Caco-2 (cell line): Measurements from ENCODE around the gene SLC19A1. TPM values are rescaled to one million over a fixed set of nuclear protein-coding genes. Genes with fewer than 3 reads are reported as not detected.

Source experiments
- BruUV-seq: library from RNA; stranded (reverse); fragments of 400-500 nt; replicated peaks from 2 replicates; lab custom pipeline; 2021; lab: Mats Ljungman, UMichigan
- CTCF ChIA-PET: fragments of 300-600 bp; sonication (Branson Sonifier 250); formaldehyde crosslinking; loops from one replicate; lab custom pipeline; 2022; ENCODE audit warnings: antibody characterized with exemption; lab: Charles Lee
- POLR2A ChIA-PET: fragments of 300-600 bp; sonication (Branson Sonifier 250); formaldehyde crosslinking; loops from one replicate; lab custom pipeline; 2022; ENCODE audit warnings: antibody characterized with exemption; lab: Charles Lee
- DNase-seq, 2 experiments: peaks; one replicate each; pipeline versions ENCODE4 v3.0.0 to v3.0.0-alpha.2; 2020 to 2022
- H3K27me3 ChIP-seq: replicated peaks from 2 replicates; pipeline ENCODE4 v1.6.0; 2011; ENCODE audit warnings: low read length; ENCODE audit not compliant: control insufficient read depth, insufficient read depth
- H3K36me3 ChIP-seq: 2 replicates; pipeline ENCODE4 v1.5.1; 2011; ENCODE audit warnings: low read length; ENCODE audit not compliant: control insufficient read depth, insufficient read depth
- H3K4me1 ChIP-seq: fragments of 250-450 bp; sonication (Bioruptor Pico); 2 replicates; pipeline ENCODE4 v1.5.1; 2020; ENCODE audit warnings: mild to moderate bottlenecking
- H3K4me3 ChIP-seq: 2 replicates; pipeline ENCODE4 v1.5.1; 2011; ENCODE audit warnings: low read depth, mild to moderate bottlenecking, control low read depth, low read length
- H3K9me3 ChIP-seq: fragments of 250-450 bp; sonication (Bioruptor Pico); 2 replicates; pipeline ENCODE4 v1.5.1; 2020; ENCODE audit warnings: mild to moderate bottlenecking, moderate library complexity
- H3K27ac Mint-ChIP-seq: one replicate; pipeline ENCODE4 v1.8.0; 2022; ENCODE audit warnings: mixed read lengths; ENCODE audit not compliant: unreplicated experiment
- H3K27me3 Mint-ChIP-seq: one replicate; pipeline ENCODE4 v1.8.0; 2022; ENCODE audit warnings: mixed read lengths; ENCODE audit not compliant: insufficient read depth, unreplicated experiment
- H3K36me3 Mint-ChIP-seq: one replicate; pipeline ENCODE4 v1.8.0; 2022; ENCODE audit warnings: mild to moderate bottlenecking, mixed read lengths; ENCODE audit not compliant: insufficient read depth, unreplicated experiment
- H3K4me1 Mint-ChIP-seq: one replicate; pipeline ENCODE4 v1.8.0; 2022; ENCODE audit warnings: low read depth, mixed read lengths; ENCODE audit not compliant: unreplicated experiment
- H3K4me3 Mint-ChIP-seq: one replicate; pipeline ENCODE4 v1.8.0; 2022; ENCODE audit warnings: mild to moderate bottlenecking, moderate library complexity, mixed read lengths; ENCODE audit not compliant: unreplicated experiment
- H3K9me3 Mint-ChIP-seq: one replicate; pipeline ENCODE4 v1.8.0; 2022; ENCODE audit warnings: mixed read lengths; ENCODE audit not compliant: unreplicated experiment
- CTCF ChIP-seq, 2 experiments: fragments of 200-600 bp in 1 of 2; IDR thresholded peaks; 1 replicate in 1 of 2; 2 replicates in 1 of 2; pipeline versions ENCODE4 v1.5.1 to v1.8.0; 2011 to 2022; ENCODE audit warnings: antibody characterized with exemption in 1 of 2, control low read depth in 1 of 2, inconsistent platforms in 1 of 2, low read depth in 1 of 2, low read length in 1 of 2, mild to moderate bottlenecking in 1 of 2, moderate library complexity in 1 of 2; ENCODE audit not compliant: insufficient read depth in 1 of 2, severe bottlenecking in 1 of 2, unreplicated experiment in 1 of 2
- intact Hi-C: fragments of 100-400 bp; cut with micrococcal nuclease; formaldehyde crosslinking; loops from one replicate; pipeline ENCODE4 v1.10.0; 2022; ENCODE audit not compliant: unreplicated experiment
- total RNA-seq: library from RNA; stranded (reverse); gene quantifications from 2 replicates; pipeline ENCODE4 v1.2.3, GENCODE V29; 2022

SLC19A1 gene
- total RNA-seq, 1 experiment from 2014 or later: 45.4 TPM

- Histone ChIP-seq H3K9me3 (no peaks in the 10 kb centered on the region), H3K4me1 (no peaks in the 10 kb centered on the region), H3K4me3 (no peak overlapping the region), H3K27me3 (no peaks in the 10 kb centered on the region), H3K36me3 (peaks cover 6% of the 10 kb centered on the region)
- Mint-ChIP-seq H3K27ac (no peak overlapping the region), H3K9me3 (no peaks in the 10 kb centered on the region), H3K36me3 (peaks cover 60% of the 10 kb centered on the region), H3K4me1 (no peaks in the 10 kb centered on the region), H3K27me3 (no peaks in the 10 kb centered on the region), H3K4me3 (no peak overlapping the region)
- intact Hi-C loops: no loop called here
- CTCF ChIA-PET: no interaction called here
- BruUV-seq: no TSS peak
- no peak for TF ChIP-seq CTCF (IDR thresholded peaks at IDR 0.05; ENCODE audit: insufficient read depth in 1 of 2, low read depth in 1 of 2, low read length in 1 of 2, severe bottlenecking in 1 of 2, unreplicated experiment in 1 of 2)
- DNase-seq: no peak
- POLR2A ChIA-PET: no interaction called here
Observed at GRCh38 chr21:45492765-45493164, 49.5 kb downstream of the SLC19A1 start.

- Mint-ChIP-seq H3K9me3 (no peaks in the 10 kb centered on the region), H3K4me3 (no peak overlapping the region), H3K36me3 (peaks cover 59% of the 10 kb centered on the region), H3K27ac (peak overlapping the region; percentile 79), H3K4me1 (no peaks in the 10 kb centered on the region), H3K27me3 (no peaks in the 10 kb centered on the region)
- no peaks in the 10 kb centered on the region for H3K27me3 ChIP-seq
- ChIA-PET POLR2A (no interaction called here), CTCF (no interaction called here)
- intact Hi-C loops: no loop called here
- H3K36me3 ChIP-seq: peaks cover 5% of the 10 kb centered on the region
- TF ChIP-seq CTCF (IDR thresholded peaks at IDR 0.05; ENCODE audit: insufficient read depth in 1 of 2, low read depth in 1 of 2, low read length in 1 of 2, severe bottlenecking in 1 of 2, unreplicated experiment in 1 of 2): no peak
- no peaks in the 10 kb centered on the region for H3K4me1 ChIP-seq
- no TSS peak for BruUV-seq
- no peak overlapping the region for H3K4me3 ChIP-seq
- no peak for DNase-seq
- H3K9me3 ChIP-seq: no peaks in the 10 kb centered on the region
Observed at GRCh38 chr21:45491623-45492022, 50.6 kb downstream of the SLC19A1 start.

GRCh38 chr21:45491056-45491455 lies 51.2 kb downstream of the SLC19A1 start:
- Histone ChIP-seq H3K9me3 (no peaks in the 10 kb centered on the region), H3K36me3 (peaks cover 5% of the 10 kb centered on the region), H3K4me1 (no peaks in the 10 kb centered on the region), H3K4me3 (no peak overlapping the region), H3K27me3 (no peaks in the 10 kb centered on the region)
- BruUV-seq: no TSS peak
- H3K4me3 Mint-ChIP-seq: no peak overlapping the region
- no peaks in the 10 kb centered on the region for H3K27me3 Mint-ChIP-seq
- no peaks in the 10 kb centered on the region for H3K4me1 Mint-ChIP-seq
- no peak overlapping the region for H3K27ac Mint-ChIP-seq
- H3K9me3 Mint-ChIP-seq: no peaks in the 10 kb centered on the region
- no peak for TF ChIP-seq CTCF (IDR thresholded peaks at IDR 0.05; ENCODE audit: insufficient read depth in 1 of 2, low read depth in 1 of 2, low read length in 1 of 2, severe bottlenecking in 1 of 2, unreplicated experiment in 1 of 2)
- H3K36me3 Mint-ChIP-seq: peaks cover 58% of the 10 kb centered on the region
- intact Hi-C loops: no loop called here
- CTCF ChIA-PET: no interaction called here
- POLR2A ChIA-PET: no interaction called here
- no peak for DNase-seq
